CD4-positive, CD25-positive, alpha-beta regulatory T cell (primary cell): ENCODE measurements around the gene ASB10. TPM values are rescaled to one million over a fixed set of nuclear protein-coding genes. Genes with fewer than 3 reads are reported as not detected.

ENCODE experiments used
- ATAC-seq, 2 donors: fragments of 150-1000 bp; cut with Tn5 transposase; one replicate each; pipeline ENCODE4 v1.10.0; 2021; ENCODE audit warnings: low read depth in 2 of 2, moderate number of reproducible peaks in 2 of 2, moderate library complexity in 1 of 2
- DNase-seq, 3 donors: peaks; one replicate each; pipeline versions ENCODE4 v3.0.0 to v3.0.0-alpha.2; 2012 to 2022; ENCODE audit warnings: mixed read lengths in 1 of 3
- H3K27ac ChIP-seq: one replicate; pipeline ENCODE4 v1.7.0; 2013; ENCODE audit warnings: mild to moderate bottlenecking, low read length; ENCODE audit not compliant: insufficient read depth, poor library complexity, severe bottlenecking
- H3K27me3 ChIP-seq: one replicate; pipeline ENCODE4 v1.7.0; 2013; ENCODE audit warnings: low read length; ENCODE audit not compliant: control insufficient read depth, insufficient read depth
- H3K36me3 ChIP-seq: one replicate; pipeline ENCODE4 v1.7.0; 2013; ENCODE audit warnings: mild to moderate bottlenecking, low read length, moderate library complexity; ENCODE audit not compliant: control insufficient read depth, insufficient read depth
- H3K4me1 ChIP-seq: 2 replicates; pipeline ENCODE4 v1.7.0; 2013; ENCODE audit warnings: mild to moderate bottlenecking, low read length; ENCODE audit not compliant: insufficient read depth, control insufficient read depth, poor library complexity, severe bottlenecking
- H3K4me3 ChIP-seq: one replicate; pipeline ENCODE4 v1.7.0; 2013; ENCODE audit warnings: low read depth, mild to moderate bottlenecking, low read length, moderate library complexity
- H3K9me3 ChIP-seq, 2 experiments: 1 replicate in 1 of 2; 2 replicates in 1 of 2; pipeline ENCODE4 v1.7.0; 2013; ENCODE audit warnings: low read length in 2 of 2, mild to moderate bottlenecking in 1 of 2, moderate library complexity in 1 of 2; ENCODE audit not compliant: control insufficient read depth in 2 of 2
- H3K27ac Mint-ChIP-seq, 3 donors: one replicate each; pipeline ENCODE4 v1.8.0; 2020 to 2022; ENCODE audit warnings: mild to moderate bottlenecking in 3 of 3, mixed read lengths in 3 of 3, moderate library complexity in 2 of 3
- H3K27me3 Mint-ChIP-seq: one replicate; pipeline ENCODE4 v1.8.0; 2022; ENCODE audit warnings: mild to moderate bottlenecking, mixed read lengths
- H3K36me3 Mint-ChIP-seq: one replicate; pipeline ENCODE4 v1.8.0; 2020; ENCODE audit warnings: mixed read lengths
- H3K4me1 Mint-ChIP-seq, 4 donors: one replicate each; pipeline ENCODE4 v1.8.0; 2020 to 2022; ENCODE audit warnings: mixed read lengths in 4 of 4, mild to moderate bottlenecking in 1 of 4
- H3K4me3 Mint-ChIP-seq, 4 donors: one replicate each; pipeline ENCODE4 v1.8.0; 2020 to 2022; ENCODE audit warnings: mild to moderate bottlenecking in 4 of 4, mixed read lengths in 4 of 4, moderate library complexity in 3 of 4
- H3K9me3 Mint-ChIP-seq, 7 donors: one replicate each; pipeline ENCODE4 v1.8.0; 2020 to 2022; ENCODE audit warnings: mixed read lengths in 7 of 7, mild to moderate bottlenecking in 3 of 7, moderate library complexity in 2 of 7
- polyA plus RNA-seq, 4 donors: library from polyadenylated mRNA; unstranded; fragments of 300-500 nt; fragmentation: Illumina TruSeq; gene quantifications; one replicate each; pipeline ENCODE4 v1.2.3, GENCODE V29; 2021
- total RNA-seq: library from RNA; stranded (reverse); gene quantifications from one replicate; pipeline ENCODE4 v1.2.3, GENCODE V29; 2022

Gene ASB10
- total and polyA plus RNA-seq, 5 donors from 2014 or later = not detected

GRCh38 chr7:151175047-151175792 is 11.8 kb downstream of the ASB10 start:
- Mint-ChIP-seq H3K27me3 (peaks cover 49% of the 10 kb centered on the region), H3K36me3 (peaks cover 8% of the 10 kb centered on the region), H3K4me3 (no peak overlapping the region), H3K4me1 (peaks cover 0 to 8% (median 7%) of the 10 kb centered on the region in 4 donors), H3K27ac (peak overlapping the region in 1 of 3 donors; percentile 63), H3K9me3 (no peaks in the 10 kb centered on the region)
- Histone ChIP-seq H3K27ac (no peak overlapping the region), H3K36me3 (no peaks in the 10 kb centered on the region), H3K27me3 (peaks cover 4% of the 10 kb centered on the region), H3K4me1 (peaks cover 5% of the 10 kb centered on the region), H3K4me3 (no peak overlapping the region), H3K9me3 (no peaks in the 10 kb centered on the region)
- ATAC-seq = no peak
- no peak for DNase-seq

GRCh38 chr7:151174246-151175046 is 12.6 kb downstream of the ASB10 start:
- H3K27me3 Mint-ChIP-seq = peaks cover 57% of the 10 kb centered on the region
- peaks cover 0 to 13% (median 7%) of the 10 kb centered on the region in 4 donors for H3K4me1 Mint-ChIP-seq
- Histone ChIP-seq H3K36me3 (no peaks in the 10 kb centered on the region), H3K27ac (no peak overlapping the region), H3K4me3 (no peak overlapping the region), H3K27me3 (peaks cover 10% of the 10 kb centered on the region), H3K9me3 (no peaks in the 10 kb centered on the region), H3K4me1 (peaks cover 5% of the 10 kb centered on the region)
- no peak for ATAC-seq
- no peak overlapping the region for H3K4me3 Mint-ChIP-seq
- no peak overlapping the region for H3K27ac Mint-ChIP-seq
- no peaks in the 10 kb centered on the region for H3K9me3 Mint-ChIP-seq
- peaks cover 8% of the 10 kb centered on the region for H3K36me3 Mint-ChIP-seq
- peak in 1 of 3 donors; percentile 14 for DNase-seq

GRCh38 chr7:151173386-151174245 is 13.4 kb downstream of the ASB10 start:
- Histone ChIP-seq H3K9me3 (no peaks in the 10 kb centered on the region), H3K27me3 (peaks cover 17% of the 10 kb centered on the region), H3K36me3 (no peaks in the 10 kb centered on the region), H3K4me3 (no peak overlapping the region), H3K27ac (no peak overlapping the region), H3K4me1 (peaks cover 5% of the 10 kb centered on the region)
- H3K9me3 Mint-ChIP-seq = no peaks in the 10 kb centered on the region
- DNase-seq (no peak), ATAC-seq (no peak)
- no peak overlapping the region for H3K4me3 Mint-ChIP-seq
- H3K4me1 Mint-ChIP-seq = peaks cover 0 to 13% (median 7%) of the 10 kb centered on the region in 4 donors
- no peak overlapping the region for H3K27ac Mint-ChIP-seq
- peaks cover 8% of the 10 kb centered on the region for H3K36me3 Mint-ChIP-seq
- H3K27me3 Mint-ChIP-seq = peaks cover 62% of the 10 kb centered on the region

- no peak overlapping the region for H3K4me3 Mint-ChIP-seq
- Histone ChIP-seq H3K36me3 (no peaks in the 10 kb centered on the region), H3K27me3 (peaks cover 21% of the 10 kb centered on the region), H3K4me1 (peaks cover 14% of the 10 kb centered on the region), H3K4me3 (no peak overlapping the region), H3K9me3 (no peaks in the 10 kb centered on the region), H3K27ac (no peak overlapping the region)
- peaks cover 0 to 13% (median 10%) of the 10 kb centered on the region in 4 donors for H3K4me1 Mint-ChIP-seq
- H3K36me3 Mint-ChIP-seq = peaks cover 8% of the 10 kb centered on the region
- peaks cover 58% of the 10 kb centered on the region for H3K27me3 Mint-ChIP-seq
- ATAC-seq (peak; percentile 83 to 87), DNase-seq (peak; percentile 69 to 77 (median 70))
- H3K27ac Mint-ChIP-seq = peak overlapping the region in 1 of 3 donors; percentile 63
- H3K9me3 Mint-ChIP-seq = no peaks in the 10 kb centered on the region
Observed at GRCh38 chr7:151172273-151173141, 14.5 kb downstream of the ASB10 start.

GRCh38 chr7:151168787-151169162 is 18.3 kb downstream of the ASB10 start:
- H3K36me3 Mint-ChIP-seq = peaks cover 8% of the 10 kb centered on the region
- Histone ChIP-seq H3K4me3 (no peak overlapping the region), H3K36me3 (no peaks in the 10 kb centered on the region), H3K4me1 (peaks cover 24% of the 10 kb centered on the region), H3K27me3 (peaks cover 50% of the 10 kb centered on the region), H3K9me3 (no peaks in the 10 kb centered on the region), H3K27ac (no peak overlapping the region)
- H3K4me3 Mint-ChIP-seq = peak overlapping the region; percentile 34 to 88 (median 82)
- DNase-seq = no peak
- H3K27ac Mint-ChIP-seq = peak overlapping the region in 1 of 3 donors; percentile 95
- H3K9me3 Mint-ChIP-seq = peaks cover 0 to 2% (median 0%) of the 10 kb centered on the region in 7 donors
- ATAC-seq = no peak
- H3K27me3 Mint-ChIP-seq = peaks cover 48% of the 10 kb centered on the region
- peaks cover 0 to 17% (median 11%) of the 10 kb centered on the region in 4 donors for H3K4me1 Mint-ChIP-seq

GRCh38 chr7:151168003-151168786 is 18.9 kb downstream of the ASB10 start:
- DNase-seq (peak; percentile 30 to 56 (median 53)), ATAC-seq (peak; percentile 61 to 70)
- H3K4me1 ChIP-seq = peaks cover 24% of the 10 kb centered on the region
- peaks cover 0 to 2% (median 0%) of the 10 kb centered on the region in 7 donors for H3K9me3 Mint-ChIP-seq
- H3K27me3 Mint-ChIP-seq = peaks cover 48% of the 10 kb centered on the region
- no peaks in the 10 kb centered on the region for H3K9me3 ChIP-seq
- H3K36me3 Mint-ChIP-seq = peaks cover 8% of the 10 kb centered on the region
- H3K27me3 ChIP-seq = peaks cover 55% of the 10 kb centered on the region
- peak overlapping the region; percentile 34 to 88 (median 82) for H3K4me3 Mint-ChIP-seq
- peaks cover 0 to 17% (median 11%) of the 10 kb centered on the region in 4 donors for H3K4me1 Mint-ChIP-seq
- no peak overlapping the region for H3K4me3 ChIP-seq
- H3K27ac ChIP-seq = no peak overlapping the region
- no peaks in the 10 kb centered on the region for H3K36me3 ChIP-seq
- H3K27ac Mint-ChIP-seq = peak overlapping the region in 1 of 3 donors; percentile 95
